Breast epithelium (tissue), 3 donors: ENCODE results near the gene BIRC5.

ENCODE experiments used
- CTCF ChIP-seq, 3 donors: fragments of 450-650 bp; IDR thresholded peaks; one replicate each; pipeline ENCODE4 v1.5.1; 2016 to 2017; ENCODE audit warnings: antibody characterized with exemption in 3 of 3, mild to moderate bottlenecking in 3 of 3, moderate library complexity in 3 of 3
- POLR2AphosphoS5 ChIP-seq, 3 donors: sonication (generic); formaldehyde crosslinking; IDR thresholded peaks; one replicate each; pipeline ENCODE4 v1.6.1; 2017; ENCODE audit warnings: antibody characterized with exemption in 3 of 3

- TF ChIP-seq CTCF (IDR thresholded peaks at IDR 0.05) = no peak
- no peak for TF ChIP-seq POLR2AphosphoS5 (IDR thresholded peaks at IDR 0.05)
Measured at GRCh38 chr17:78204387-78205123, 9.5 kb upstream of the BIRC5 start.
